GM18858 (cell line): ENCODE data around the gene RRP15.

Experiments
- ATAC-seq: cut with Tn5 transposase; IDR thresholded peaks from one replicate; pipeline ENCODE4 v1.9.1; 2021; ENCODE audit not compliant: unreplicated experiment

RRP15 gene

GRCh38 chr1:218383681-218384080 is 98.6 kb downstream of the RRP15 start:
- no peak for ATAC-seq

DNA sequence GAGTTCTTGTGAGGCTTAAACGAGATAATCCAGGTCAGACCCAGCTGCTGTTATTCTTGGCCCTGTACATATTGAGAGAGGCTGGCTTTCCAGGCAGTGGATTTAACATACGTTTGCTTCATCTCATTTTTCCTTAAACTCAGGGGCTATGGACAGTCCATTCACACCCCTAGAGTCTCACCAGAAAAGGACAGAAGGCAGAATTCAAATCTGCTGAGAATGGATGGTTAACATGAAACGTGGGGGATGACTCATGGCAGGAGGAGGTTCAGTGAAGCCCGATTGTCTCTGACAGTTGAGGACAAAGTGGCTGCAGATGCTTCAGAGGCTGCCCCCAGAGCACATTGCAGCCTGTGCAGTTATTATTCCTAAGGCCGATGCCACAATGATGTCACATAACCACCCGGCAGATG is 99.5 kb downstream of the RRP15 start:
- ATAC-seq, result no peak
